Nephron progenitor cell (in vitro differentiated cells): ENCODE measurements around the gene PAX7.
"Not testable (repeated sequence)": the region's sequence is repeated elsewhere in the genome, so short reads cannot be mapped to it uniquely, and the experiment has no call there.

ENCODE experiments used
- DNase-seq: peaks from one replicate; pipeline ENCODE4 v3.0.0; 2021
- H3K27ac Mint-ChIP-seq: 2 replicates; pipeline ENCODE4 v1.8.0; 2021; ENCODE audit warnings: mild to moderate bottlenecking, moderate library complexity, mixed read lengths
- H3K27me3 Mint-ChIP-seq: 2 replicates; pipeline ENCODE4 v1.8.0; 2021; ENCODE audit warnings: mild to moderate bottlenecking, low read depth, mixed read lengths; ENCODE audit not compliant: poor library complexity
- H3K36me3 Mint-ChIP-seq: 2 replicates; pipeline ENCODE4 v1.8.0; 2021; ENCODE audit warnings: low read depth, mixed read lengths
- H3K4me1 Mint-ChIP-seq: 2 replicates; pipeline ENCODE4 v1.8.0; 2021; ENCODE audit warnings: mixed read lengths
- H3K4me3 Mint-ChIP-seq: 2 replicates; pipeline ENCODE4 v1.8.0; 2021; ENCODE audit warnings: mild to moderate bottlenecking, moderate library complexity, mixed read lengths
- H3K9me3 Mint-ChIP-seq: 2 replicates; pipeline ENCODE4 v1.8.0; 2021; ENCODE audit warnings: mild to moderate bottlenecking, moderate library complexity, mixed read lengths
- CTCF ChIP-seq: fragments of 200-600 bp; sonication (generic); IDR thresholded peaks from 2 replicates; pipeline ENCODE4 v1.5.0; 2021; ENCODE audit warnings: antibody characterized with exemption

Gene PAX7

GRCh38 chr1:18738617-18739016 lies 108.0 kb downstream of the PAX7 start:
- H3K27ac Mint-ChIP-seq, result no peak overlapping the region
- no peaks in the 10 kb centered on the region for H3K36me3 Mint-ChIP-seq
- H3K4me1 Mint-ChIP-seq, result peaks cover 22% of the 10 kb centered on the region
- H3K9me3 Mint-ChIP-seq, result no peaks in the 10 kb centered on the region
- no peak for DNase-seq
- no peak for TF ChIP-seq CTCF
- H3K27me3 Mint-ChIP-seq, result peaks cover 49% of the 10 kb centered on the region
- H3K4me3 Mint-ChIP-seq, result no peak overlapping the region

- Mint-ChIP-seq H3K4me3 (no peak overlapping the region), H3K4me1 (peaks cover 19% of the 10 kb centered on the region), H3K27ac (no peak overlapping the region), H3K36me3 (no peaks in the 10 kb centered on the region), H3K9me3 (no peaks in the 10 kb centered on the region), H3K27me3 (peaks cover 56% of the 10 kb centered on the region)
- no peak for TF ChIP-seq CTCF
- DNase-seq, result no peak
Measured at GRCh38 chr1:18739408-18739807, 108.8 kb downstream of the PAX7 start.

- Mint-ChIP-seq H3K9me3 (no peaks in the 10 kb centered on the region), H3K4me1 (peaks cover 14% of the 10 kb centered on the region), H3K27ac (no peak overlapping the region), H3K36me3 (no peaks in the 10 kb centered on the region), H3K4me3 (no peak overlapping the region), H3K27me3 (peaks cover 53% of the 10 kb centered on the region)
- TF ChIP-seq CTCF, result no peak
- no peak for DNase-seq
Measured at GRCh38 chr1:18739897-18740296, 109.3 kb downstream of the PAX7 start.

- H3K36me3 Mint-ChIP-seq, result no peaks in the 10 kb centered on the region
- TF ChIP-seq CTCF, result no peak
- H3K4me3 Mint-ChIP-seq, result no peak overlapping the region
- H3K27me3 Mint-ChIP-seq, result peaks cover 51% of the 10 kb centered on the region
- no peaks in the 10 kb centered on the region for H3K9me3 Mint-ChIP-seq
- no peak overlapping the region for H3K27ac Mint-ChIP-seq
- DNase-seq, result no peak
- H3K4me1 Mint-ChIP-seq, result peaks cover 11% of the 10 kb centered on the region
Measured at GRCh38 chr1:18740617-18741016, 110.0 kb downstream of the PAX7 start.

GRCh38 chr1:18743233-18743632 lies 112.6 kb downstream of the PAX7 start:
- H3K36me3 Mint-ChIP-seq, result no peaks in the 10 kb centered on the region
- no peak overlapping the region for H3K27ac Mint-ChIP-seq
- no peaks in the 10 kb centered on the region for H3K9me3 Mint-ChIP-seq
- no peak overlapping the region for H3K4me3 Mint-ChIP-seq
- H3K27me3 Mint-ChIP-seq, result peaks cover 57% of the 10 kb centered on the region
- H3K4me1 Mint-ChIP-seq, result peaks cover 5% of the 10 kb centered on the region
- no peak for DNase-seq
- no peak for TF ChIP-seq CTCF

GRCh38 chr1:18744381-18744780 lies 113.7 kb downstream of the PAX7 start:
- not testable (repeated sequence) for DNase-seq, H3K36me3 Mint-ChIP-seq, H3K4me3 Mint-ChIP-seq, H3K27ac Mint-ChIP-seq, H3K9me3 Mint-ChIP-seq, H3K4me1 Mint-ChIP-seq
- peaks cover 62% of the 10 kb centered on the region for H3K27me3 Mint-ChIP-seq

GRCh38 chr1:18746981-18747380 lies 116.3 kb downstream of the PAX7 start:
- Mint-ChIP-seq H3K9me3 (peaks cover 10% of the 10 kb centered on the region), H3K27ac (no peak overlapping the region), H3K4me3 (no peak overlapping the region), H3K36me3 (no peaks in the 10 kb centered on the region), H3K27me3 (peaks cover 57% of the 10 kb centered on the region), H3K4me1 (peaks cover 9% of the 10 kb centered on the region)
- no peak for DNase-seq
- TF ChIP-seq CTCF, result no peak
